GM20431 (cell line): ENCODE results near the gene FCGR3A.

Experiments used
- in situ Hi-C: fragments of 300-500 bp; cut with MseI, MboI; formaldehyde crosslinking; loops from one replicate; pipeline ENCODE4 v1.15.0; 2020; ENCODE audit warnings: low sequenced_read_pairs; ENCODE audit not compliant: unreplicated experiment

Gene FCGR3A

DNA sequence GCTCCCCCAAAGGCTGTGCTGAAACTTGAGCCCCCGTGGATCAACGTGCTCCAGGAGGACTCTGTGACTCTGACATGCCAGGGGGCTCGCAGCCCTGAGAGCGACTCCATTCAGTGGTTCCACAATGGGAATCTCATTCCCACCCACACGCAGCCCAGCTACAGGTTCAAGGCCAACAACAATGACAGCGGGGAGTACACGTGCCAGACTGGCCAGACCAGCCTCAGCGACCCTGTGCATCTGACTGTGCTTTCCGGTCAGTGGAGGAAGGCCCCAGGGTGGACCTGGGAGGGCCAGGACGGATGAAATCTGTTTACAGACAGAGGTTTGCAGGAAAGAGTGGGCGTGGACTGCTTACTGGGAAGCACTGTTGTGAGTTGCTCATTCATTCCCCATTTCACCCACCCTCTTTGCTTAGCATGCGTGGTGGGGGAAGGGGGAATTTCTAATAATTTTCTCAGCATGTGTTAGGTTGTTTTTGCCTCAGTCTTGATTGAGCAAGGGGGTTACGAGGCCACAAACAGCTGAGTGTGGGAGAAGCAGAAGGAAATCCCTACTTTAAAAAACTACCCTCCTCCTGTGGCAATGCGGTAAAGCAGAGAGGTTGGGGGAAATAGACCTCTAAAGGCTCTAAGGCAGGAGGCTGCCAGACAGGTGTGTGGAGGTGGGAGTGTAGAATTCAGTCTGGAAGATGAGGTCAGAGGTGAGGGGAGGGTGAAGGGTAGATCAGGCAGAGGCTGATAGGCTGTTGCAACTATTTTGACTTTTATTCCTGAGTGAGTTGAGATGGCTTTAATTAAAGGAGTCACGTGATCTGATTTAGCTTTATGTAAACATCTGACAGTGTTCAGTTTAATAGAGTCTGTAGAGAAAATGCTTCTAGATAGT, 43.0 kb downstream of the FCGR3A start:
- in situ Hi-C loops, result no loop called here

DNA sequence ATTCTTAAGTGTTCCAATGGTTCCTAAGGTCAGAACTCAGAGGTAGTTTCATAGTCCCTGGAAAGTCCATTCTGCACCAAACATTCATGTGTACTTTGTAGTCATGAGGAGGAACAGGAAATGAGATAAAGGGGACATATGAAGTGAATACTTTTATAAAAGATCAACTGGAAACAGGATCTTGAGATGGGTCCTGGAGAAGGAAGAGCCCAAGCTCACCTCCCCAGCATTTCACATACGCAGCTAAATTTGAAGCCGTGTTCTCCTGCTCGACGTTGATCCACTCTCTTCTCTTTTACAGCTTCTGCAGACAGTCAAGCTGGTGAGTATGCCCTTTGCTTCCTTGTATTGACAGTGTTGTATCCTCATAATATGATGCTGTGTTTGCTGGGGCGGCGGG, 43.9 kb downstream of the FCGR3A start:
- in situ Hi-C loops, result no loop called here

DNA sequence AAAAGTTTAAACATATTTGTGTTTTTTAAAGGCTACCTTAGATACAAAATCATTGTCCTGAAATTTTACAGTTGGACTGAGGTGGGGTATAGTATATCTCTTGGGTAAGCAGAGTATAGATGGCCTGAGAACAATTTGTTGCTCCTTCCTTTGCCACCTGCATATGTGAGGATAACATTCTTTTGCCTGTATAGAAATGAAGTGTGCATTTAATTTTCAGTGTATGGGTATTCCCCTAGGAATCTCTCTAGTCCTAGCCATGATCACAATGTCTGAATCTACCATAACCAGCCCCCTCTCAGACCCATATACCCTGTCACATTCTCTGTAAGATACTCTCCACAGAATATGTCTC, 46.2 kb downstream of the FCGR3A start:
- in situ Hi-C loops, result no loop called here

GRCh38 chr1:161502641-161503393, 46.8 kb downstream of the FCGR3A start:
- in situ Hi-C loops, result no loop called here

DNA sequence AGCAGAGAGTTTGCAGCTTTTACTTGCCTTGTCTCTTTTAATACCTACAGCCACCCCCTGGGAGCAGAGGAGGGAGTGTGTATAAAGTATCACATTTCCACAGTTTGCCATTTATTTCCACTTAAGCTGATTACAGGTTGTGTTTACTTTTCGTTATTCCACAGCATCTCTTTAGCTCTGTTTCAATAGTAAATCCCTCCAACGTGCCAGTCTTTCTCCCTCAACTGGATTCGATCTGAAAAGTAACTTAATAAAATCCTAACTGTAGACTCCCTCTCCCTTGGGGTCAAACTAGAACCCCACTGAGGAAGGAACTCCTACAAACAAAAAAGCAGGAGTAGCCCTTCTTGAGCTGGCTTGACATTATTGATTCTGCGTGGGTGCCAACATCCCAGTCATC, 47.4 kb downstream of the FCGR3A start:
- in situ Hi-C loops, result no loop called here

DNA sequence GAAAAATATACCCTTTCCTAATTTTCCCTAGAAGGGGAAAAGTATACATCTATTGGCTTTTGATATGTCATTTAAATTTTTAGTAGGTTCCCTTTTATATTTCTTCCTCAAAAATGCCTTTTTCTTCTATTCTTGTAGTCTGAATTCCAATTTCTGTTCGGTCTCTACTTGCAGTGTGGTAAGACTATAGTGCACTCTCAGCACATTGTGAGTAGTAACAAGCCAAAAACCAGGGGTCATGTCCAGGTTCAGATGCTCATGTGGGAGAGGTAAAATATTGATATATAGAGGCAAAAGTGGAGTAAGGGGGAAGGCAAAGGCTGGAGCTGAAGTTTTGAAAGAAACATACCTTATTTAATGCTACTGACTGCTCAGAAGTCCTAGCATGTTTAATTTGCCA, 48.4 kb downstream of the FCGR3A start:
- in situ Hi-C loops, result no loop called here

DNA sequence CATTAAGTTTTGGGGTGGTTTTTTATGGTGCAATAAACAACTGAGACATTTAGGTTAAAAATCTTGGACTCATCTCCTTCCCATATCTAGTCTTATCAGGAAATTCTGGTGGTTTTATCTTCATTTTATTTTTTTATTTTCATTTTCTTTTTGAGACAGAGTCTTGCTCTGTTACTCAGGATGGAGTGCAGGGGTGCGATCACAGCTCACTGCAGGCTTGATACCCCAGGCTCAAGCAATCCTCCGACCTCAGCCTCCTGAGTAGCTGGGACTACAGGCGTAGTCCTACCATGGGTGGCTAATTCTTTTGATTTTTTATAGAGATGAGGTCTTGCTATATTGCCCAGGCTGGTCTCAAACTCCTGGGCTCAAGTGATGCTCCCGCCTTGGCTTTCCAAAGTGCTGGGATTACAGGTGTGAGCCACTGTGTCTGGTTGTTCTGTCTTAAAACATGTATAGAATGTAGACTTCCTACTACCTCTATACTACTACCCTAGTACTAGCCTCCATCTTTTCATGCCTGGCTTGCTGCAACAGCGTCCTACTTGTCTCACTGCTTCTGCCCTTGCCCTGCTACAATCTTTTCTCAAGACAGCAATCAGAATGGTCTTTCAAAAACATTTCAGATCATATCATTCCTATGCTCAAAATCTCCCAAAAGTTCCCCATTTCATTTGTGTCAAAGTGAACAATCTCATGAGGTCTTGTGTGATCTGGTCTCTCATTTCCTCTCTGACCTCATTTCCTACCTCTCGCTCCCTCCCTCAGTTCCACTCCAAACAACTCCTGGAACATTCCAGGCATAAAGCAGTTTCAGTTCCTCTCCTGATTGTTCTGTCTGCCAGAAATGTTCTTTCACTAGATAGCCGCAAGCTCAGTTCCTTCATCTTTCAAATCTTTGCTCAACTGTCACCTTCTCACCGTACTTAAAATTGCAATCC, 50.2 kb downstream of the FCGR3A start:
- in situ Hi-C loops, result no loop called here

GRCh38 chr1:161498646-161499045, 51.0 kb downstream of the FCGR3A start:
- in situ Hi-C loops, result no loop called here

DNA sequence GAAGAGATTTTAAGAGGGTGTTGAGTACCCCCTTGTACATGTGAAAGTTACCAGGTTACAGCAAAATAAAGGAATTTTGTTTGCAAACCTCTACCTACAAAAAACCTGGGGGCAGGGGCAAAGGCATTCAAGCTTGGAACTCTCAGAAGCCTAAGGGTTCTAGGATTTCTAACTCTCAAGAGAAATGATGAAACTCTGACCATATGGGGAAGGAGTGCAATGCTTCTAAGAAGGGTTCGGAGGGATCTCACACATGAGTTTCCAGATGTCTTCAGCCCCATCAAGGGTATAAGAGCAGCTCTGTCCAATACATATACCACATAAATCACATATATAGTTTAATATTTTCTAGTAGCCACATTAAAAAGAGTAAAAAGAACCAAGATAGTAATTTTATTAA, 51.7 kb downstream of the FCGR3A start:
- in situ Hi-C loops, result no loop called here

DNA sequence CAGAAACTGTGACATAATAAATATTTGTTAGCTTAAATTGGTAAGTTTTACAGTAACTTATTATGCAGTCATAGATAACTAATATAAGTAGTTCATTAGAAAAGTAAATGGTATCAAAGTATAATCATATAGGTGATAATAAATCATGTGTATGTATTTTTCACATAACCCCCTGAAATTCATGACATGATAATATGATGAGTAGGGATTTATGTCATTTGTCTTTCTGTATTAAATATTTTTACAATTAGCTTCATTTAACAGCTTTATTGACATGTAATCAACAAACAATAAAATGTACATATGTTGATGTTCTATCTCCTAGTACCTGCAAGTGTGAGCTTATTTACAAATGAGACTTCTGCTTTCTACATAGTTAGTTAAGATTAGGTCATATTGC, 54.1 kb downstream of the FCGR3A start:
- in situ Hi-C loops, result no loop called here

- in situ Hi-C loops, result no loop called here
Observed at GRCh38 chr1:161494091-161494735, 55.4 kb downstream of the FCGR3A start.

GRCh38 chr1:161492827-161493226, 56.8 kb downstream of the FCGR3A start:
- in situ Hi-C loops, result no loop called here
